HCT116 (cell line): ENCODE results near the gene HUNK. TPM values are rescaled to one million over a fixed set of nuclear protein-coding genes. Genes with fewer than 3 reads are reported as not detected.

ENCODE experiments used
- ATAC-seq: fragments of 200-7000 bp; cut with Tn5 transposase; 2 replicates; pipeline ENCODE4 v1.9.1; 2020; ENCODE audit warnings: mild to moderate bottlenecking, moderate library complexity
- BruUV-seq: library from RNA; stranded (reverse); fragments of 400-500 nt; replicated peaks from 2 replicates; lab custom pipeline; 2021; lab: Mats Ljungman, UMichigan
- CTCF ChIA-PET: fragments of 300-600 bp; sonication (Branson Sonifier 250); formaldehyde crosslinking; loops from one replicate; lab custom pipeline; 2021; ENCODE audit warnings: antibody characterized with exemption; lab: Charles Lee
- POLR2A ChIA-PET: fragments of 300-600, 350-600 bp; sonication (Branson Sonifier 250); formaldehyde crosslinking; loops from one replicate; lab custom pipeline; 2021; ENCODE audit warnings: antibody characterized with exemption; lab: Charles Lee
- RAD21 ChIA-PET, 2 experiments: fragments of 300-600 bp; sonication (Branson Sonifier 250); formaldehyde crosslinking; loops; one replicate each; lab custom pipeline; 2023; ENCODE audit warnings: low total read pairs in 2 of 2; ENCODE audit not compliant: uncharacterized antibody in 2 of 2, unreplicated experiment in 2 of 2, low non-redundant PET in 1 of 2; lab: Charles Lee
- DNase-seq: peaks from one replicate; pipeline ENCODE4 v3.0.0-alpha.2; 2010; ENCODE audit warnings: low read depth, low spot score
- H2AFZ ChIP-seq: fragments of 200-600 bp; shearing (Covaris generic), sonication (generic); 2 replicates; pipeline ENCODE4 v1.6.1; 2017; ENCODE audit warnings: low read depth, mixed run types, mixed read lengths, antibody characterized with exemption, low read length; ENCODE audit not compliant: poor library complexity, severe bottlenecking
- H3K27ac ChIP-seq: 2 replicates; pipeline ENCODE4 v1.5.1; 2012; ENCODE audit warnings: low read depth, low read length
- H3K27me3 ChIP-seq: fragments of 200-600 bp; sonication (generic); 2 replicates; pipeline ENCODE4 v1.6.1; 2016; ENCODE audit warnings: mixed run types, low read length, mixed read lengths; ENCODE audit not compliant: insufficient read depth
- H3K36me3 ChIP-seq, 2 experiments: fragments of 200-500 bp in 1 of 2; fragments of 200-600 bp in 1 of 2; sonication (Bioruptor generic) in 1 of 2; sonication (generic) in 1 of 2; 2 replicates each; pipeline versions ENCODE4 v1.5.1 to v1.6.1; 2014 to 2016; ENCODE audit warnings: low read length in 2 of 2, inconsistent platforms in 1 of 2, mixed read lengths in 1 of 2, mixed run types in 1 of 2; ENCODE audit not compliant: insufficient read depth in 2 of 2, control insufficient read depth in 1 of 2
- H3K4me1 ChIP-seq, 2 experiments: fragments of 200-600 bp in 1 of 2; sonication (generic) in 1 of 2; 2 replicates each; pipeline versions ENCODE4 v1.5.1 to v1.6.1; 2012 to 2017; ENCODE audit warnings: low read length in 2 of 2, inconsistent platforms in 1 of 2, mild to moderate bottlenecking in 1 of 2, mixed read lengths in 1 of 2, mixed run types in 1 of 2, moderate library complexity in 1 of 2; ENCODE audit not compliant: insufficient read depth in 2 of 2, control insufficient read depth in 1 of 2
- H3K4me2 ChIP-seq: fragments of 200-600 bp; sonication (generic); 2 replicates; pipeline ENCODE4 v1.6.1; 2017; ENCODE audit warnings: mixed run types, low read length, mixed read lengths
- H3K4me3 ChIP-seq, 2 experiments: fragments of 200-600 bp in 1 of 2; sonication (generic) in 1 of 2; replicated peaks in 1 of 2; 2 replicates each; pipeline ENCODE4 v1.5.1; 2011 to 2016; ENCODE audit warnings: low read length in 2 of 2, control low read depth in 1 of 2, low read depth in 1 of 2, mild to moderate bottlenecking in 1 of 2, mixed read lengths in 1 of 2, mixed run types in 1 of 2
- H3K79me2 ChIP-seq: fragments of 200-600 bp; sonication (generic); 2 replicates; pipeline ENCODE4 v1.6.1; 2017; ENCODE audit warnings: mild to moderate bottlenecking, mixed run types, low read length, moderate library complexity, mixed read lengths; ENCODE audit not compliant: insufficient read depth
- H3K9ac ChIP-seq: fragments of 200-600 bp; sonication (generic); 2 replicates; pipeline ENCODE4 v1.6.1; 2016; ENCODE audit warnings: low read length, mixed read lengths
- H3K9me2 ChIP-seq: fragments of 200-600 bp; sonication (generic), shearing (Covaris generic); 2 replicates; pipeline ENCODE4 v1.6.1; 2017; ENCODE audit warnings: mixed run types, mild to moderate bottlenecking, moderate library complexity; ENCODE audit not compliant: insufficient read depth
- H3K9me3 ChIP-seq, 2 experiments: fragments of 200-500 bp in 1 of 2; fragments of 200-600 bp in 1 of 2; sonication (Bioruptor generic) in 1 of 2; sonication (generic) in 1 of 2; 2 replicates each; pipeline ENCODE4 v1.6.1; 2014 to 2017; ENCODE audit warnings: low read length in 2 of 2, mixed read lengths in 2 of 2, inconsistent platforms in 1 of 2, low read depth in 1 of 2, mild to moderate bottlenecking in 1 of 2, mixed run types in 1 of 2, moderate library complexity in 1 of 2; ENCODE audit not compliant: control insufficient read depth in 1 of 2, insufficient read depth in 1 of 2
- H4K20me1 ChIP-seq: fragments of 200-600 bp; sonication (generic), shearing (Covaris generic); 2 replicates; pipeline ENCODE4 v1.6.1; 2017; ENCODE audit warnings: mixed run types, mild to moderate bottlenecking, moderate library complexity; ENCODE audit not compliant: insufficient read depth
- CBX3 ChIP-seq: IDR thresholded peaks from 2 replicates; pipeline ENCODE4 v1.6.1; 2012; ENCODE audit warnings: low read depth
- CTCF ChIP-seq, 3 experiments: fragments of 200-600 bp in 1 of 3; sonication (generic) in 1 of 3; IDR thresholded peaks in 2 of 3; conservative IDR thresholded peaks in 1 of 3; 2 replicates each; pipeline ENCODE4 v1.5.1; 2012 to 2017; ENCODE audit warnings: low read depth in 2 of 3, low read length in 2 of 3, antibody characterized with exemption in 1 of 3, borderline replicate concordance in 1 of 3, control low read depth in 1 of 3, mild to moderate bottlenecking in 1 of 3, mixed read lengths in 1 of 3, mixed run types in 1 of 3, moderate library complexity in 1 of 3; ENCODE audit not compliant: insufficient read depth in 1 of 3
- ELF1 ChIP-seq: IDR thresholded peaks from 2 replicates; pipeline ENCODE4 v1.6.1; 2012; ENCODE audit warnings: low read depth, borderline replicate concordance
- EZH2phosphoT487 ChIP-seq: fragments of 200-600 bp; IDR thresholded peaks from 2 replicates; pipeline ENCODE4 v1.6.1; 2018; ENCODE audit warnings: antibody characterized with exemption, borderline replicate concordance
- FOSL1 ChIP-seq: IDR thresholded peaks from 2 replicates; pipeline ENCODE4 v1.6.1; 2012; ENCODE audit warnings: low read depth
- POLR2A ChIP-seq: IDR thresholded peaks from 2 replicates; pipeline ENCODE4 v1.7.0; 2011; ENCODE audit warnings: borderline replicate concordance; ENCODE audit not compliant: insufficient read depth, insufficient read length; ENCODE audit errors: extremely low read depth
- SIN3A ChIP-seq: IDR thresholded peaks from 2 replicates; pipeline ENCODE4 v1.6.1; 2012; ENCODE audit warnings: low read depth
- SP1 ChIP-seq: IDR thresholded peaks from 2 replicates; pipeline ENCODE4 v1.6.1; 2012; ENCODE audit warnings: low read depth
- ZNF274 ChIP-seq: fragments of 200-500 bp; sonication (Bioruptor generic); IDR thresholded peaks from 2 replicates; pipeline ENCODE4 v1.6.1; 2014; ENCODE audit warnings: mild to moderate bottlenecking, low read depth, low read length, inconsistent platforms
- intact Hi-C: fragments of 100-400 bp; cut with micrococcal nuclease; formaldehyde crosslinking; loops from 2 replicates; pipeline ENCODE4 v1.10.0; 2022
- total RNA-seq: library from RNA; stranded (reverse); gene quantifications from one replicate; pipeline ENCODE4 v1.2.1, GENCODE V29; 2021; ENCODE audit not compliant: unreplicated experiment

Gene HUNK
- total RNA-seq, 1 experiment from 2014 or later = not detected

GRCh38 chr21:31845151-31845729 is 27.6 kb upstream of the HUNK start:
- Histone ChIP-seq H3K9me2 (no peaks in the 10 kb centered on the region), H3K4me1 (no peaks in the 10 kb centered on the region), H3K9ac (no peak overlapping the region), H3K4me2 (no peak overlapping the region), H2AFZ (no peak overlapping the region), H3K36me3 (no peaks in the 10 kb centered on the region), H3K79me2 (no peaks in the 10 kb centered on the region), H3K9me3 (no peaks in the 10 kb centered on the region), H4K20me1 (no peaks in the 10 kb centered on the region), H3K27me3 (peaks cover 41% of the 10 kb centered on the region; the same call in 1 of the 2 replicates), H3K4me3 (no peak overlapping the region), H3K27ac (no peak overlapping the region)
- TF ChIP-seq ELF1 = no peak
- no peak for TF ChIP-seq ZNF274
- no peak for TF ChIP-seq SP1
- no peak for TF ChIP-seq POLR2A
- no peak for TF ChIP-seq CBX3
- no peak for TF ChIP-seq CTCF (IDR thresholded peaks at IDR 0.05 in 2 of 3, conservative IDR thresholded peaks at IDR 0.05 in 1 of 3; ENCODE audit: borderline replicate concordance in 1 of 3, insufficient read depth in 1 of 3, low read depth in 2 of 3, low read length in 2 of 3)
- no peak for TF ChIP-seq FOSL1
- no peak for TF ChIP-seq EZH2phosphoT487
- TF ChIP-seq SIN3A = no peak
- ATAC-seq (no peak), DNase-seq (no peak)
- BruUV-seq = no TSS peak
- ChIA-PET RAD21 (no interaction called here), POLR2A (no interaction called here), CTCF (interaction anchor here (1.1 kb wide), 1 partner anchor 21 kb away, joined by 3 read pairs; no protein-coding TSS in a partner anchor)
- intact Hi-C loops = no loop called here
